ENCODE results near the gene CORO1C.

- TF ChIP-seq EZH2 (IDR thresholded peaks at IDR 0.05; ENCODE audit: insufficient read depth, poor library complexity, severe bottlenecking) = no peak
- no peak for TF ChIP-seq EZH2phosphoT487 (IDR thresholded peaks at IDR 0.05; ENCODE audit: insufficient read depth, low read depth)
These were observed 39.9 kb downstream of the CORO1C start for GRCh38 chr12:108691175-108691997.
